Testis (tissue), 2 donors: ENCODE data around the gene CBFA2T3.

ENCODE experiments used
- POLR2A ChIP-seq: fragments of 450-650 bp; IDR thresholded peaks from one replicate; pipeline ENCODE4 v1.6.1; 2017; ENCODE audit warnings: antibody characterized with exemption, mild to moderate bottlenecking, moderate library complexity
- TF ChIP-seq, protein P1 (sequence below), 3 experiments: fragments of 450-650 bp in 2 of 3; fragments of 200-600 bp in 1 of 3; sonication (generic) in 1 of 3; IDR thresholded peaks; one replicate each; pipeline ENCODE4 v1.5.1; 2016 to 2019; ENCODE audit warnings: antibody characterized with exemption in 3 of 3, mild to moderate bottlenecking in 2 of 3, moderate library complexity in 1 of 3

GRCh38 chr16:88948781-88949490 lies 28.1 kb downstream of the CBFA2T3 start:
- TF ChIP-seq, protein P1, sequence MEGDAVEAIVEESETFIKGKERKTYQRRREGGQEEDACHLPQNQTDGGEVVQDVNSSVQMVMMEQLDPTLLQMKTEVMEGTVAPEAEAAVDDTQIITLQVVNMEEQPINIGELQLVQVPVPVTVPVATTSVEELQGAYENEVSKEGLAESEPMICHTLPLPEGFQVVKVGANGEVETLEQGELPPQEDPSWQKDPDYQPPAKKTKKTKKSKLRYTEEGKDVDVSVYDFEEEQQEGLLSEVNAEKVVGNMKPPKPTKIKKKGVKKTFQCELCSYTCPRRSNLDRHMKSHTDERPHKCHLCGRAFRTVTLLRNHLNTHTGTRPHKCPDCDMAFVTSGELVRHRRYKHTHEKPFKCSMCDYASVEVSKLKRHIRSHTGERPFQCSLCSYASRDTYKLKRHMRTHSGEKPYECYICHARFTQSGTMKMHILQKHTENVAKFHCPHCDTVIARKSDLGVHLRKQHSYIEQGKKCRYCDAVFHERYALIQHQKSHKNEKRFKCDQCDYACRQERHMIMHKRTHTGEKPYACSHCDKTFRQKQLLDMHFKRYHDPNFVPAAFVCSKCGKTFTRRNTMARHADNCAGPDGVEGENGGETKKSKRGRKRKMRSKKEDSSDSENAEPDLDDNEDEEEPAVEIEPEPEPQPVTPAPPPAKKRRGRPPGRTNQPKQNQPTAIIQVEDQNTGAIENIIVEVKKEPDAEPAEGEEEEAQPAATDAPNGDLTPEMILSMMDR (IDR thresholded peaks at IDR 0.05) = no peak
- no peak for TF ChIP-seq POLR2A
